ENCODE results near the gene HDAC4. TPM values are rescaled to one million over a fixed set of nuclear protein-coding genes. Genes with fewer than 3 reads are reported as not detected.

HDAC4 gene
- total and polyA plus RNA-seq, 9 of the 15 experiments (the other 6 are each of a cell fraction or from before 2014, with no cell fraction given), result 0.11 to 20.2 (median 4.0) TPM

DNA sequence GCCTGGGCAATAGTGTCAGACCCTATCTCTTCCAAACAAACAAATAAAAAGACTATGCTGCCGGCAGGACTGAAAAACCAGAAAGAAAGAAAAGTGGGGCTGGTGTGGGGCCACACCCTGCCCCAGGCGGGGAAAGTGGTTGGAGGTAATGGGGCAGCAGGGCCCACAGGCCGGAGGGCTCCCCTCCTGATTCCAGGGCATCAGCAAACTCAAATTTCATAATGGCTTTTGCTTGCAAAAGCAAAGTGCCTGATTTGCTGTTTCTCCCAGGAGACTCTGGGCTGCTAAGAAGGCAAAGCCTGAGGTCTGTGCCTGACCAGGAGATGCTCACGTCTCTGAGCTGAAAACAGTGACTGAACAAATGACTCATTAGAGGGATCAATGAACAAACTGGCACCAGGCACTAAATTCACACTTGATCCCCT, 121.9 kb downstream of the HDAC4 start (continued):
- TF ChIP-seq, protein P1, sequence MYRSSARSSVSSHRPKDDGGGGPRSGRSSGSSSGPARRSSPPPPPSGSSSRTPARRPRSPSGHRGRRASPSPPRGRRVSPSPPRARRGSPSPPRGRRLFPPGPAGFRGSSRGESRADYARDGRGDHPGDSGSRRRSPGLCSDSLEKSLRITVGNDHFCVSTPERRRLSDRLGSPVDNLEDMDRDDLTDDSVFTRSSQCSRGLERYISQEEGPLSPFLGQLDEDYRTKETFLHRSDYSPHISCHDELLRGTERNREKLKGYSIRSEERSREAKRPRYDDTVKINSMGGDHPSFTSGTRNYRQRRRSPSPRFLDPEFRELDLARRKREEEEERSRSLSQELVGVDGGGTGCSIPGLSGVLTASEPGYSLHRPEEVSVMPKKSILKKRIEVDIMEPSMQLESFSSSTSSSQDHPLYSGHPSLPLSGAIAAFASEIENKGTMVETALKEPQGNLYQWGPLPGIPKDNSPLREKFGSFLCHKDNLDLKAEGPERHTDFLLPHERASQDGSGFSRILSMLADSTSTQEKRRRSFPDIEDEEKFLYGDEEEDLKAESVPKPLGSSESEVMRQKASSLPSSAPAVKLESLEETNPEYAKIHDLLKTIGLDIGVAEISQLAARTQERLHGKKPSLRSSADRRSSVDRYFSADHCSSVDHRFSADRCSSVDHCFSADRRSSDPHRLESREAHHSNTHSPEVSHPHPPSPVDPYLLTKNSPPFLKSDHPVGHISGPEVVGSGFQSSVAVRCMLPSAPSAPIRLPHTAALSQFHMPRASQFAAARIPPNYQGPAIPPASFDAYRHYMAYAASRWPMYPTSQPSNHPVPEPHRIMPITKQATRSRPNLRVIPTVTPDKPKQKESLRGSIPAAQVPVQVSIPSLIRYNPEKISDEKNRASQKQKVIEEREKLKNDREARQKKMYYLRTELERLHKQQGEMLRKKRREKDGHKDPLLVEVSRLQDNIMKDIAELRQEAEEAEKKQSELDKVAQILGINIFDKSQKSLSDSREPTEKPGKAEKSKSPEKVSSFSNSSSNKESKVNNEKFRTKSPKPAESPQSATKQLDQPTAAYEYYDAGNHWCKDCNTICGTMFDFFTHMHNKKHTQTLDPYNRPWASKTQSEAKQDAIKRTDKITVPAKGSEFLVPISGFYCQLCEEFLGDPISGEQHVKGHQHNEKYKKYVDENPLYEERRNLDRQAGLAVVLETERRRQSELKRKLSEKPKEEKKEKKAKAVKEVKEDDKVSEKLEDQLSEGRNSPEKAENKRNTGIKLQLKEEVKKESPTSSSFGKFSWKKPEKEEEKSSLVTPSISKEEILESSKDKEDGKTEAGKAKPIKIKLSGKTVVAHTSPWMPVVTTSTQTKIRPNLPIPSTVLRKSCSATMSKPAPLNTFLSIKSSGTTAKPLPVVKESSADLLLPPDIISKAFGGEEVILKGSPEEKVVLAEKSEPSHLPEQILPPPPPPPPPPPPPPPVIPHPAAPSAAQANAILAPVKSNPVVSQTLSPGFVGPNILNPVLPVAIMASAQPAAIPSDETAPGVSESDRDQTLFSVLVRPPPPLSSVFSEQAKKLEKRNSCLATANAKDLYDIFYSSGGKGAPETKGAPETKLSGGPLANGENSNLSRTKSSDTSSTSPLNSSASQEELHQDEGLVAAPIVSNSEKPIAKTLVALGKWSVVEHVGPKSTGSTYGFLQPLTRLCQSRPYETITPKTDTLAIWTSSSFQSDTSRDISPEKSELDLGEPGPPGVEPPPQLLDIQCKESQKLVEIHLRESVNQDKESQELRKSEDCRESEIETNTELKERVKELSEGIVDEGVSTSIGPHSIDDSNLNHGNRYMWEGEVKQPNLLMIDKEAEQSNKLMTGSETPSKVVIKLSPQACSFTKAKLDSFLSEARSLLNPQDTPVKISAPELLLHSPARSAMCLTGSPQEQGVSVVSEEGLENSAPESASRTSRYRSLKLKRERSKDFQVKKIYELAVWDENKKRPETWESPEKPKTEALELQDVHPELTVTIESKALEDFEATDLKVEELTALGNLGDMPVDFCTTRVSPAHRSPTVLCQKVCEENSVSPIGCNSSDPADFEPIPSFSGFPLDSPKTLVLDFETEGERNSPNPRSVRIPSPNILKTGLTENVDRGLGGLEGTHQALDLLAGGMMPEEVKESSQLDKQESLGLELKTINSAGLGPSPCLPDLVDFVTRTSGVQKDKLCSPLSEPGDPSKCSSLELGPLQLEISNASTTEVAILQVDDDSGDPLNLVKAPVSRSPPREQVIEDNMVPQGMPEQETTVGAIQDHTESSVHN (IDR thresholded peaks at IDR 0.05; ENCODE audit: borderline replicate concordance in 1 of 2, low read depth in 1 of 2), result no peak
- no peak for TF ChIP-seq TEAD1 (CRISPR knock-in tag; IDR thresholded peaks at IDR 0.05)
